OCI-LY7 (cell line): Measurements from ENCODE around the gene NFATC3. TPM values are rescaled to one million over a fixed set of nuclear protein-coding genes. Genes with fewer than 3 reads are reported as not detected.
"Not testable (repeated sequence)": the region's sequence is repeated elsewhere in the genome, so short reads cannot be mapped to it uniquely, and the experiment has no call there.

ENCODE experiments used
- BruUV-seq: library from RNA; stranded (reverse); fragments of 400-500 nt; replicated peaks from 2 replicates; lab custom pipeline; 2021; lab: Mats Ljungman, UMichigan
- CTCF ChIA-PET: fragments of 300-600 bp; sonication (Branson Sonifier 250); formaldehyde crosslinking; loops from one replicate; lab custom pipeline; 2022; ENCODE audit warnings: antibody characterized with exemption; ENCODE audit not compliant: unreplicated experiment; lab: Charles Lee
- POLR2A ChIA-PET: fragments of 300-600 bp; sonication (Branson Sonifier 250); formaldehyde crosslinking; loops from one replicate; lab custom pipeline; 2022; ENCODE audit warnings: antibody characterized with exemption; lab: Charles Lee
- DNase-seq: peaks from one replicate; pipeline ENCODE4 v3.0.0-alpha.2; 2015; ENCODE audit warnings: low spot score
- H2AFZ ChIP-seq: fragments of 200-600 bp; sonication (generic), shearing (Covaris generic); 2 replicates; pipeline ENCODE4 v1.6.1; 2014; ENCODE audit warnings: mild to moderate bottlenecking, antibody characterized with exemption, low read length, moderate library complexity
- H3K27ac ChIP-seq: fragments of 200-600 bp; sonication (generic); 2 replicates; pipeline ENCODE4 v1.5.1; 2014; ENCODE audit warnings: mixed run types, low read depth, mild to moderate bottlenecking, moderate library complexity, low read length, inconsistent platforms; ENCODE audit not compliant: poor library complexity, severe bottlenecking
- H3K36me3 ChIP-seq: fragments of 200-600 bp; sonication (generic); 2 replicates; pipeline ENCODE4 v1.6.1; 2014; ENCODE audit warnings: mild to moderate bottlenecking, antibody characterized with exemption, low read length, moderate library complexity, mixed read lengths; ENCODE audit not compliant: insufficient read depth
- H3K4me1 ChIP-seq: fragments of 200-600 bp; sonication (generic); 2 replicates; pipeline ENCODE4 v1.5.1; 2014; ENCODE audit warnings: mild to moderate bottlenecking, low read length; ENCODE audit not compliant: insufficient read depth, poor library complexity, severe bottlenecking
- H3K4me2 ChIP-seq: fragments of 200-600 bp; sonication (generic); 2 replicates; pipeline ENCODE4 v1.6.1; 2014; ENCODE audit warnings: mild to moderate bottlenecking, low read length
- H3K4me3 ChIP-seq: fragments of 200-600 bp; sonication (generic); 2 replicates; pipeline ENCODE4 v1.5.1; 2014; ENCODE audit warnings: mild to moderate bottlenecking, low read depth, low read length; ENCODE audit not compliant: poor library complexity, severe bottlenecking
- H3K79me2 ChIP-seq: fragments of 200-600 bp; sonication (generic); 2 replicates; pipeline ENCODE4 v1.6.1; 2016; ENCODE audit warnings: low read depth, mild to moderate bottlenecking, low read length, moderate library complexity, mixed read lengths; ENCODE audit not compliant: insufficient read depth
- H3K9me2 ChIP-seq: fragments of 200-600 bp; sonication (generic); 2 replicates; pipeline ENCODE4 v1.6.1; 2016; ENCODE audit warnings: mild to moderate bottlenecking, low read length, mixed read lengths; ENCODE audit not compliant: insufficient read depth
- H3K9me3 ChIP-seq: fragments of 200-600 bp; sonication (generic); 2 replicates; pipeline ENCODE4 v1.6.1; 2014; ENCODE audit warnings: mild to moderate bottlenecking, mixed run types, low read length, mixed read lengths
- H4K20me1 ChIP-seq: fragments of 200-600 bp; sonication (generic); 2 replicates; pipeline ENCODE4 v1.6.1; 2014; ENCODE audit warnings: mild to moderate bottlenecking, antibody characterized with exemption, low read length, moderate library complexity, mixed read lengths; ENCODE audit not compliant: insufficient read depth
- CTCF ChIP-seq: fragments of 200-600 bp; sonication (generic); conservative IDR thresholded peaks from 2 replicates; pipeline ENCODE4 v1.5.1; 2014; ENCODE audit warnings: mild to moderate bottlenecking, antibody characterized with exemption, low read length, moderate library complexity, mixed read lengths
- EZH2phosphoT487 ChIP-seq: fragments of 200-600 bp; sonication (generic); IDR thresholded peaks from 2 replicates; pipeline ENCODE4 v1.6.1; 2018; ENCODE audit warnings: low read depth, borderline replicate concordance, mild to moderate bottlenecking, mixed run types, antibody characterized with exemption, low read length, moderate library complexity, mixed read lengths
- intact Hi-C: fragments of 100-400 bp; cut with micrococcal nuclease; formaldehyde crosslinking; loops from one replicate; pipeline ENCODE4 v1.10.0; 2022; ENCODE audit not compliant: unreplicated experiment
- total RNA-seq, 2 experiments: library from RNA; depleted of rRNA in 1 of 2; stranded (reverse); fragments of >200 nt in 1 of 2; shearing (Covaris generic) in 1 of 2; gene quantifications; 2 replicates each; pipeline ENCODE4 v1.2.3, GENCODE V29; 2014 to 2022

NFATC3 gene
- total RNA-seq, 2 experiments from 2014 or later = 73.4 to 76.0 TPM

- no peaks in the 10 kb centered on the region for H3K36me3 ChIP-seq
- intact Hi-C loops = loop anchor here (1.0 kb wide), 1 partner anchor 45 kb away; no protein-coding TSS in a partner anchor
- H3K9me3 ChIP-seq = no peaks in the 10 kb centered on the region
- H2AFZ ChIP-seq = no peak overlapping the region
- no peaks in the 10 kb centered on the region for H3K9me2 ChIP-seq
- DNase-seq = no peak
- no peak overlapping the region for H3K4me2 ChIP-seq
- TF ChIP-seq CTCF = no peak
- TF ChIP-seq EZH2phosphoT487 = no peak
- H3K4me3 ChIP-seq = no peak overlapping the region
- POLR2A ChIA-PET = no interaction called here
- H4K20me1 ChIP-seq = peaks cover 43% of the 10 kb centered on the region
- H3K4me1 ChIP-seq = peaks cover 42% of the 10 kb centered on the region
- BruUV-seq = no TSS peak
- no peak overlapping the region for H3K27ac ChIP-seq
- CTCF ChIA-PET = no interaction called here
- H3K79me2 ChIP-seq = peaks cover 99% of the 10 kb centered on the region
Measured at GRCh38 chr16:68115851-68116250, 30.7 kb downstream of the NFATC3 start.

- TF ChIP-seq EZH2phosphoT487 = no peak
- TF ChIP-seq CTCF = peak; percentile 85
- no peak overlapping the region for H3K27ac ChIP-seq
- BruUV-seq = no TSS peak
- H2AFZ ChIP-seq = no peak overlapping the region
- no peaks in the 10 kb centered on the region for H3K9me3 ChIP-seq
- intact Hi-C loops = loop anchor here (1.0 kb wide), 1 partner anchor 45 kb away; no protein-coding TSS in a partner anchor
- 0 out of 2 replicates have a peak overlapping the region, but pooled peaks have one; percentile 3 for H3K4me2 ChIP-seq
- POLR2A ChIA-PET = no interaction called here
- H3K36me3 ChIP-seq = no peaks in the 10 kb centered on the region
- H3K79me2 ChIP-seq = peaks cover 99% of the 10 kb centered on the region
- CTCF ChIA-PET = interaction anchor here (1.0 kb wide), 1 partner anchor 45 kb away, joined by 3 read pairs; no protein-coding TSS in a partner anchor
- peak; percentile 60 for DNase-seq
- H3K9me2 ChIP-seq = no peaks in the 10 kb centered on the region
- H3K4me3 ChIP-seq = no peak overlapping the region
- peaks cover 42% of the 10 kb centered on the region for H3K4me1 ChIP-seq
- peaks cover 45% of the 10 kb centered on the region for H4K20me1 ChIP-seq
Measured at GRCh38 chr16:68116256-68116867, 31.2 kb downstream of the NFATC3 start.

GRCh38 chr16:68117884-68118283 is 32.7 kb downstream of the NFATC3 start:
- intact Hi-C loops = no loop called here
- CTCF ChIA-PET = no interaction called here
- POLR2A ChIA-PET = interaction anchor here (1.5 kb wide), 1 partner anchor 10 kb away, joined by 5 read pairs; no protein-coding TSS in a partner anchor
- Histone ChIP-seq H3K79me2 (peaks cover 100% of the 10 kb centered on the region), H2AFZ (no peak overlapping the region), H3K9me2 (no peaks in the 10 kb centered on the region), H3K27ac (no peak overlapping the region), H3K9me3 (no peaks in the 10 kb centered on the region), H3K4me2 (no peak overlapping the region), H4K20me1 (peaks cover 45% of the 10 kb centered on the region), H3K4me1 (peaks cover 42% of the 10 kb centered on the region), H3K36me3 (peaks cover 11% of the 10 kb centered on the region), H3K4me3 (no peak overlapping the region)
- no peak for DNase-seq
- TF ChIP-seq CTCF = no peak
- no peak for TF ChIP-seq EZH2phosphoT487
- BruUV-seq = no TSS peak

GRCh38 chr16:68118954-68119353 is 33.8 kb downstream of the NFATC3 start:
- POLR2A ChIA-PET = interaction anchor here (0.6 to 1.5 kb wide), 3 partner anchors 9 to 48 kb away, joined by 3 to 5 read pairs (median 3); no protein-coding TSS in a partner anchor
- Histone ChIP-seq H4K20me1 (peaks cover 45% of the 10 kb centered on the region), H3K4me2 (peak overlapping the region; percentile 47), H3K79me2 (peaks cover 100% of the 10 kb centered on the region), H3K36me3 (peaks cover 12% of the 10 kb centered on the region), H3K4me1 (peaks cover 42% of the 10 kb centered on the region)
- intact Hi-C loops, H2AFZ ChIP-seq, H3K9me2 ChIP-seq, BruUV-seq, H3K9me3 ChIP-seq, H3K27ac ChIP-seq, H3K4me3 ChIP-seq: not testable (repeated sequence)
- DNase-seq = peak; percentile 34
- CTCF ChIA-PET = interaction anchor here (0.9 kb wide), 1 partner anchor 25 kb away, joined by 3 read pairs; no protein-coding TSS in a partner anchor
